HepG2 (cell line): ENCODE data around the gene PTGDR. TPM values are rescaled to one million over a fixed set of nuclear protein-coding genes. Genes with fewer than 3 reads are reported as not detected.

ENCODE experiments used
- ATAC-seq: fragments of 200-7000 bp; cut with Tn5 transposase; 3 replicates; pipeline ENCODE4 v1.9.1; 2020; ENCODE audit warnings: mild to moderate bottlenecking, moderate library complexity
- BruUV-seq: library from RNA; stranded (reverse); fragments of 400-500 nt; replicated peaks from 2 replicates; lab custom pipeline; 2021; lab: Mats Ljungman, UMichigan
- CTCF ChIA-PET: fragments of 300-600 bp; formaldehyde crosslinking; extraction: SDS; loops from one replicate; lab custom pipeline; 2021; ENCODE audit warnings: low total read pairs, inconsistent platforms, low intra/inter-chr PET ratio; lab: Yijun Ruan, JAX
- POLR2A ChIA-PET: fragments of 350-600 bp; sonication (Branson Sonifier 250); formaldehyde crosslinking; loops from one replicate; lab custom pipeline; 2020; ENCODE audit warnings: antibody characterized with exemption, inconsistent platforms; lab: Yijun Ruan, JAX
- DNase-seq: peaks from one replicate; pipeline ENCODE4 v3.0.0-alpha.2; 2015; ENCODE audit warnings: low spot score
- FAIRE-seq: peaks from 3 replicates; lab custom pipeline; 2011; peaks lifted over from hg19 to GRCh38; lab: Jason Lieb, UNC
- H2AFZ ChIP-seq: one replicate; pipeline ENCODE4 v1.6.1; 2011; ENCODE audit warnings: low read length, inconsistent platforms
- H3K27ac ChIP-seq: fragments of 300-600 bp; 3 replicates; pipeline ENCODE4 v1.8.0; 2011; ENCODE audit warnings: mixed run types, mild to moderate bottlenecking, mixed read lengths, low read length, inconsistent platforms; ENCODE audit not compliant: insufficient read depth; ENCODE audit errors: extremely low read length
- H3K27me3 ChIP-seq, 2 experiments: fragments of 200-600 bp in 1 of 2; 2 replicates in 1 of 2; 3 replicates in 1 of 2; pipeline versions ENCODE4 v1.6.0 to v1.8.0; 2011; ENCODE audit warnings: low read length in 2 of 2, mild to moderate bottlenecking in 2 of 2, moderate library complexity in 2 of 2, inconsistent platforms in 1 of 2; ENCODE audit not compliant: insufficient read depth in 2 of 2, control insufficient read depth in 1 of 2
- H3K36me3 ChIP-seq, 2 experiments: fragments of 200-600 bp in 1 of 2; replicated peaks in 1 of 2; 2 replicates in 1 of 2; 3 replicates in 1 of 2; pipeline versions ENCODE4 v1.5.1 to v1.8.0; 2011; ENCODE audit warnings: low read length in 2 of 2, inconsistent platforms in 1 of 2; ENCODE audit not compliant: insufficient read depth in 2 of 2, control insufficient read depth in 1 of 2
- H3K4me1 ChIP-seq: 2 replicates; pipeline ENCODE4 v1.5.1; 2012; ENCODE audit warnings: low read length, inconsistent platforms; ENCODE audit not compliant: insufficient read depth
- H3K4me2 ChIP-seq: 2 replicates; pipeline ENCODE4 v1.6.0; 2011; ENCODE audit warnings: low read depth, low read length, inconsistent platforms
- H3K4me3 ChIP-seq, 3 experiments: fragments of 200-600 bp in 1 of 3; sonication (generic), shearing (Covaris generic) in 1 of 3; replicated peaks in 1 of 3; 2 replicates each; pipeline ENCODE4 v1.5.1; 2011 to 2016; ENCODE audit warnings: low read length in 3 of 3, inconsistent platforms in 2 of 3, low read depth in 2 of 3, mild to moderate bottlenecking in 2 of 3, control low read depth in 1 of 3, mixed read lengths in 1 of 3; ENCODE audit not compliant: insufficient read depth in 1 of 3
- H3K79me2 ChIP-seq: one replicate; pipeline ENCODE4 v1.6.1; 2011; ENCODE audit warnings: low read length, inconsistent platforms; ENCODE audit not compliant: insufficient read depth
- H3K9ac ChIP-seq: 2 replicates; pipeline ENCODE4 v1.6.0; 2011; ENCODE audit warnings: mild to moderate bottlenecking, low read depth, low read length, inconsistent platforms; ENCODE audit not compliant: insufficient read depth
- H3K9me3 ChIP-seq: 2 replicates; pipeline ENCODE4 v1.5.1; 2012; ENCODE audit warnings: mild to moderate bottlenecking, low read length
- H4K20me1 ChIP-seq: 2 replicates; pipeline ENCODE4 v1.6.0; 2011; ENCODE audit warnings: inconsistent platforms, mild to moderate bottlenecking, low read length, moderate library complexity; ENCODE audit not compliant: insufficient read depth
- SALL1 ChIP-seq: sonication (generic); formaldehyde crosslinking; IDR thresholded peaks from 2 replicates; pipeline ENCODE4 v1.8.0; 2022; ENCODE audit warnings: mild to moderate bottlenecking, missing genetic modification reagents
- ZNF652 ChIP-seq: IDR thresholded peaks from 2 replicates; pipeline ENCODE4 v1.6.1; 2016; ENCODE audit warnings: low read depth, borderline replicate concordance
- ZNF703 ChIP-seq: sonication (generic); formaldehyde crosslinking; IDR thresholded peaks from 2 replicates; pipeline ENCODE4 v1.5.1; 2020; ENCODE audit warnings: missing genetic modification reagents, mild to moderate bottlenecking, moderate library complexity, borderline replicate concordance
- WGBS: methylation state at CpG from one replicate; pipeline ENCODE4 v1.1.6; 2017; ENCODE audit warnings: low lambda C conversion rate; 5-methylcytosine and 5-hydroxymethylcytosine counted together
- in situ Hi-C: cut with HindIII; loops from 2 replicates; pipeline ENCODE4 v1.10.0; 2017; ENCODE audit warnings: low pct_unique_long_range_greater_than_20kb; ENCODE audit not compliant: extremely low pct_ligation_motif_present
- intact Hi-C: fragments of 100-400 bp; cut with micrococcal nuclease; formaldehyde crosslinking; loops from one replicate; pipeline ENCODE4 v1.10.0; 2022; ENCODE audit not compliant: unreplicated experiment
- polyA plus RNA-seq, 8 experiments: library from polyadenylated mRNA; depleted of rRNA in 3 of 8; stranded (reverse) in 7 of 8; unstranded in 1 of 8; fragments of >200 nt; fragmentation: Illumina TruSeq in 4 of 8; extraction: Trizol in 4 of 8; gene quantifications; 2 replicates each; pipeline versions ENCODE4 v1.2.1 to v1.2.3, GENCODE V29; 2011 to 2016; ENCODE audit warnings: low read depth in 4 of 8, missing spikeins in 1 of 8, mixed read lengths in 1 of 8; ENCODE audit not compliant: insufficient read depth in 1 of 8
- total RNA-seq, 5 experiments: library from RNA; depleted of rRNA; stranded (reverse); fragments of >200 nt; fragmentation: Illumina TruSeq; extraction: Trizol; gene quantifications; 2 replicates each; pipeline ENCODE4 v1.2.3, GENCODE V29; 2016; ENCODE audit warnings: low read depth in 1 of 5
- TF ChIP-seq, protein P1 (sequence below): sonication (generic); formaldehyde crosslinking; IDR thresholded peaks from 2 replicates; pipeline ENCODE4 v1.4.0; 2020; ENCODE audit warnings: missing genetic modification reagents
- TF ChIP-seq, protein P2 (sequence below): sonication (generic); formaldehyde crosslinking; IDR thresholded peaks from 2 replicates; pipeline ENCODE4 v1.4.0; 2020; ENCODE audit warnings: missing genetic modification reagents
- TF ChIP-seq, protein P3 (sequence below): sonication (generic); formaldehyde crosslinking; IDR thresholded peaks from 2 replicates; pipeline ENCODE4 v1.5.0; 2020; ENCODE audit warnings: mild to moderate bottlenecking, missing genetic modification reagents

The PTGDR gene
- total and polyA plus RNA-seq, 2 of the 13 experiments (the other 11 are each of a cell fraction or from before 2014, with no cell fraction given): not detected

DNA sequence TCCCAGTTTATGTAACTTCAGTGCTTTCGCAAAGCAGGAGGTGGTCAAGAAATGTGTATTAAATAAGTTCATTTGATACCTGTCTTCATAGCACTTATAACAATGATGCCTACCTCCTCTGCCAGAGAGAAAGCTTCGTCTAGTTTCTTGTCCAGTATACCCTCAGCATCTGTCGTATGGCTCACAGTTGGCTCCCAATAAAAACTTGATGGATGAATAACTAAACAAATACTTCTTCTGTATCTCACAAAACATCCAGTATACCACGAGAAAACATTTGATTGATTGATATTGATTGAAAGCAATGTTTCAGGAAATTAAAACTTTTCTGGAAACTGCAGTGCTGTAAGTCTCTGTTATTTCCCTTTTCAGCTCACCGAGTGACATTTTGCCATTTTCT lies 26.9 kb upstream of the PTGDR start:
- 0% methylated on average over 5 of the region's 5 CpGs for WGBS
- H4K20me1 ChIP-seq: no peaks in the 10 kb centered on the region
- ChIA-PET POLR2A (no interaction called here), CTCF (no interaction called here)
- H3K36me3 ChIP-seq: no peaks in the 10 kb centered on the region
- no peaks in the 10 kb centered on the region for H3K4me1 ChIP-seq
- no TSS peak for BruUV-seq
- no peaks in the 10 kb centered on the region for H3K9me3 ChIP-seq
- no peak overlapping the region for H3K4me3 ChIP-seq
- DNase-seq: no peak
- no peak overlapping the region for H2AFZ ChIP-seq
- intact Hi-C loops: no loop called here
- H3K27me3 ChIP-seq: peaks cover 0 to 3% of the 10 kb centered on the region in 2 experiments; a peak in 1 of 5 replicates
- no peak for TF ChIP-seq ZNF703 (CRISPR knock-in tag)
- TF ChIP-seq, protein P1, sequence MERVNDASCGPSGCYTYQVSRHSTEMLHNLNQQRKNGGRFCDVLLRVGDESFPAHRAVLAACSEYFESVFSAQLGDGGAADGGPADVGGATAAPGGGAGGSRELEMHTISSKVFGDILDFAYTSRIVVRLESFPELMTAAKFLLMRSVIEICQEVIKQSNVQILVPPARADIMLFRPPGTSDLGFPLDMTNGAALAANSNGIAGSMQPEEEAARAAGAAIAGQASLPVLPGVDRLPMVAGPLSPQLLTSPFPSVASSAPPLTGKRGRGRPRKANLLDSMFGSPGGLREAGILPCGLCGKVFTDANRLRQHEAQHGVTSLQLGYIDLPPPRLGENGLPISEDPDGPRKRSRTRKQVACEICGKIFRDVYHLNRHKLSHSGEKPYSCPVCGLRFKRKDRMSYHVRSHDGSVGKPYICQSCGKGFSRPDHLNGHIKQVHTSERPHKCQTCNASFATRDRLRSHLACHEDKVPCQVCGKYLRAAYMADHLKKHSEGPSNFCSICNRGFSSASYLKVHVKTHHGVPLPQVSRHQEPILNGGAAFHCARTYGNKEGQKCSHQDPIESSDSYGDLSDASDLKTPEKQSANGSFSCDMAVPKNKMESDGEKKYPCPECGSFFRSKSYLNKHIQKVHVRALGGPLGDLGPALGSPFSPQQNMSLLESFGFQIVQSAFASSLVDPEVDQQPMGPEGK (CRISPR knock-in tag): no peak
- no peak for TF ChIP-seq SALL1 (CRISPR knock-in tag)
- TF ChIP-seq, protein P2, sequence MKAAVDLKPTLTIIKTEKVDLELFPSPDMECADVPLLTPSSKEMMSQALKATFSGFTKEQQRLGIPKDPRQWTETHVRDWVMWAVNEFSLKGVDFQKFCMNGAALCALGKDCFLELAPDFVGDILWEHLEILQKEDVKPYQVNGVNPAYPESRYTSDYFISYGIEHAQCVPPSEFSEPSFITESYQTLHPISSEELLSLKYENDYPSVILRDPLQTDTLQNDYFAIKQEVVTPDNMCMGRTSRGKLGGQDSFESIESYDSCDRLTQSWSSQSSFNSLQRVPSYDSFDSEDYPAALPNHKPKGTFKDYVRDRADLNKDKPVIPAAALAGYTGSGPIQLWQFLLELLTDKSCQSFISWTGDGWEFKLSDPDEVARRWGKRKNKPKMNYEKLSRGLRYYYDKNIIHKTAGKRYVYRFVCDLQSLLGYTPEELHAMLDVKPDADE: no peak
- no peak for TF ChIP-seq ZNF652 (CRISPR knock-in tag)
- TF ChIP-seq, protein P3, sequence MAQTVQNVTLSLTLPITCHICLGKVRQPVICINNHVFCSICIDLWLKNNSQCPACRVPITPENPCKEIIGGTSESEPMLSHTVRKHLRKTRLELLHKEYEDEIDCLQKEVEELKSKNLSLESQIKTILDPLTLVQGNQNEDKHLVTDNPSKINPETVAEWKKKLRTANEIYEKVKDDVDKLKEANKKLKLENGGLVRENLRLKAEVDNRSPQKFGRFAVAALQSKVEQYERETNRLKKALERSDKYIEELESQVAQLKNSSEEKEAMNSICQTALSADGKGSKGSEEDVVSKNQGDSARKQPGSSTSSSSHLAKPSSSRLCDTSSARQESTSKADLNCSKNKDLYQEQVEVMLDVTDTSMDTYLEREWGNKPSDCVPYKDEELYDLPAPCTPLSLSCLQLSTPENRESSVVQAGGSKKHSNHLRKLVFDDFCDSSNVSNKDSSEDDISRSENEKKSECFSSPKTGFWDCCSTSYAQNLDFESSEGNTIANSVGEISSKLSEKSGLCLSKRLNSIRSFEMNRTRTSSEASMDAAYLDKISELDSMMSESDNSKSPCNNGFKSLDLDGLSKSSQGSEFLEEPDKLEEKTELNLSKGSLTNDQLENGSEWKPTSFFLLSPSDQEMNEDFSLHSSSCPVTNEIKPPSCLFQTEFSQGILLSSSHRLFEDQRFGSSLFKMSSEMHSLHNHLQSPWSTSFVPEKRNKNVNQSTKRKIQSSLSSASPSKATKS: no peak
- TF ChIP-seq, all 625 proteins: peak for 0
- ATAC-seq (no peak), FAIRE-seq (no peak)
- Histone ChIP-seq H3K9ac (no peak overlapping the region), H3K4me2 (no peak overlapping the region), H3K79me2 (no peaks in the 10 kb centered on the region), H3K27ac (no peak overlapping the region)
- in situ Hi-C loops: no loop called here
